MCF 10A (cell line): Measurements from ENCODE around the gene NANOS3. TPM values are rescaled to one million over a fixed set of nuclear protein-coding genes. Genes with fewer than 3 reads are reported as not detected.

Experiments used
- BruUV-seq: library from RNA; stranded (reverse); fragments of 400-500 nt; replicated peaks from 2 replicates; lab custom pipeline; 2021; lab: Mats Ljungman, UMichigan
- CTCF ChIA-PET: fragments of 300-600 bp; sonication (Branson Sonifier 250); formaldehyde crosslinking; extraction: SDS; loops from one replicate; lab custom pipeline; 2021; ENCODE audit warnings: antibody characterized with exemption, inconsistent platforms; lab: Yijun Ruan, JAX
- POLR2A ChIA-PET: fragments of 300-600, 350-650 bp; sonication (Branson Sonifier 250); formaldehyde crosslinking; extraction: SDS; loops from one replicate; lab custom pipeline; 2020; ENCODE audit warnings: antibody characterized with exemption, inconsistent platforms; lab: Yijun Ruan, JAX
- DNase-seq: peaks from one replicate; pipeline ENCODE4 v3.0.0-alpha.2; 2018; ENCODE audit not compliant: unreplicated experiment
- H3K27ac Mint-ChIP-seq: one replicate; pipeline ENCODE4 v1.8.0; 2022; ENCODE audit warnings: mild to moderate bottlenecking, low read depth, mixed read lengths; ENCODE audit not compliant: unreplicated experiment
- H3K27me3 Mint-ChIP-seq: one replicate; pipeline ENCODE4 v1.8.0; 2022; ENCODE audit warnings: mixed read lengths; ENCODE audit not compliant: insufficient read depth, unreplicated experiment
- H3K36me3 Mint-ChIP-seq: one replicate; pipeline ENCODE4 v1.8.0; 2022; ENCODE audit warnings: mild to moderate bottlenecking, moderate library complexity, mixed read lengths; ENCODE audit not compliant: insufficient read depth, unreplicated experiment
- H3K4me1 Mint-ChIP-seq: one replicate; pipeline ENCODE4 v1.8.0; 2022; ENCODE audit warnings: mixed read lengths; ENCODE audit not compliant: insufficient read depth, unreplicated experiment
- H3K4me3 Mint-ChIP-seq: one replicate; pipeline ENCODE4 v1.8.0; 2022; ENCODE audit warnings: mild to moderate bottlenecking, moderate library complexity, mixed read lengths; ENCODE audit not compliant: unreplicated experiment
- H3K9me3 Mint-ChIP-seq: one replicate; pipeline ENCODE4 v1.8.0; 2022; ENCODE audit warnings: mixed read lengths; ENCODE audit not compliant: unreplicated experiment
- intact Hi-C: fragments of 100-400 bp; cut with micrococcal nuclease; formaldehyde crosslinking; loops from 2 replicates; pipeline ENCODE4 v1.14.1; 2022
- total RNA-seq: library from RNA; stranded (reverse); gene quantifications from 2 replicates; pipeline ENCODE4 v1.2.3, GENCODE V29; 2022
- TF ChIP-seq, protein P1 (sequence below): fragments of 200-600 bp; IDR thresholded peaks from one replicate; pipeline ENCODE4 v1.8.0; 2022; ENCODE audit warnings: antibody characterized with exemption, mild to moderate bottlenecking; ENCODE audit not compliant: unreplicated experiment

NANOS3 gene
- total RNA-seq, 1 experiment from 2014 or later = not detected

DNA sequence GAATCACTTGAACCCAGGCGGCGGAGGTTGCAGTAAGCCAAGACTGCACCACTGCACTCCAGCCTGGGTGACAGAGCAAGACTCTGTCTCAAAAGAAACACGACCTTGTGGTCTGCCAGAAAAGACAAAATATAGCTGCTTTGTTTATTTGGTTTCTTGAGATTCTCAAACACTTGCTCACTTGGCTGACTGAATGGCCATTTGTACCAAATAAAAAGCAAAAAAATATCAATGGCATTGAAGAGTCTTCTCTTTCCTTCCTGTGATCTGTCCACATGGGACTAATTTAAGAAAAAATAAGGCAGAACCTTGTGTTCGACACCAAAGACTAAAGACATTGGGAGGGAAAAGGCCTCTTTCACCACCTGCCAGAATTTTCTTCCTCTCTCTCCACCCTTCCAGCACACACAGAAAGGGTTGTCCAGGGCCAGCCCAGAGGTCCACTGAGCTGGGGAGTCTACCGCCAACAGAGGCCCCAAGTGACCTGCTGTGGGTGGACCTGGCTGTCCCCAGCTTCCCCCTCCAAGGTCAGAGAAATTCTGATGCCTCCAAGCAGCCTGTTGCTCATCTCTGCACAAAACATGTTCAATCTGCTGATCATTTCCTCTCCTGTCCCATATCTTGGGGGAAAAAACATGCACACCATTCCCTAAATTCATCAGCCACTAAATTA, 23.1 kb downstream of the NANOS3 start:
- Mint-ChIP-seq H3K27ac (no peak overlapping the region), H3K36me3 (no peaks in the 10 kb centered on the region), H3K27me3 (no peaks in the 10 kb centered on the region), H3K4me1 (no peaks in the 10 kb centered on the region), H3K4me3 (no peak overlapping the region), H3K9me3 (no peaks in the 10 kb centered on the region)
- ChIA-PET POLR2A (no interaction called here), CTCF (interaction anchor here (0.6 to 1.2 kb wide), 2 partner anchors 14 to 38 kb away, joined by 4 to 5 read pairs; no protein-coding TSS in a partner anchor)
- no peak for DNase-seq
- TF ChIP-seq, protein P1, sequence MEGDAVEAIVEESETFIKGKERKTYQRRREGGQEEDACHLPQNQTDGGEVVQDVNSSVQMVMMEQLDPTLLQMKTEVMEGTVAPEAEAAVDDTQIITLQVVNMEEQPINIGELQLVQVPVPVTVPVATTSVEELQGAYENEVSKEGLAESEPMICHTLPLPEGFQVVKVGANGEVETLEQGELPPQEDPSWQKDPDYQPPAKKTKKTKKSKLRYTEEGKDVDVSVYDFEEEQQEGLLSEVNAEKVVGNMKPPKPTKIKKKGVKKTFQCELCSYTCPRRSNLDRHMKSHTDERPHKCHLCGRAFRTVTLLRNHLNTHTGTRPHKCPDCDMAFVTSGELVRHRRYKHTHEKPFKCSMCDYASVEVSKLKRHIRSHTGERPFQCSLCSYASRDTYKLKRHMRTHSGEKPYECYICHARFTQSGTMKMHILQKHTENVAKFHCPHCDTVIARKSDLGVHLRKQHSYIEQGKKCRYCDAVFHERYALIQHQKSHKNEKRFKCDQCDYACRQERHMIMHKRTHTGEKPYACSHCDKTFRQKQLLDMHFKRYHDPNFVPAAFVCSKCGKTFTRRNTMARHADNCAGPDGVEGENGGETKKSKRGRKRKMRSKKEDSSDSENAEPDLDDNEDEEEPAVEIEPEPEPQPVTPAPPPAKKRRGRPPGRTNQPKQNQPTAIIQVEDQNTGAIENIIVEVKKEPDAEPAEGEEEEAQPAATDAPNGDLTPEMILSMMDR = no peak
- BruUV-seq = no TSS peak
- intact Hi-C loops = no loop called here

DNA sequence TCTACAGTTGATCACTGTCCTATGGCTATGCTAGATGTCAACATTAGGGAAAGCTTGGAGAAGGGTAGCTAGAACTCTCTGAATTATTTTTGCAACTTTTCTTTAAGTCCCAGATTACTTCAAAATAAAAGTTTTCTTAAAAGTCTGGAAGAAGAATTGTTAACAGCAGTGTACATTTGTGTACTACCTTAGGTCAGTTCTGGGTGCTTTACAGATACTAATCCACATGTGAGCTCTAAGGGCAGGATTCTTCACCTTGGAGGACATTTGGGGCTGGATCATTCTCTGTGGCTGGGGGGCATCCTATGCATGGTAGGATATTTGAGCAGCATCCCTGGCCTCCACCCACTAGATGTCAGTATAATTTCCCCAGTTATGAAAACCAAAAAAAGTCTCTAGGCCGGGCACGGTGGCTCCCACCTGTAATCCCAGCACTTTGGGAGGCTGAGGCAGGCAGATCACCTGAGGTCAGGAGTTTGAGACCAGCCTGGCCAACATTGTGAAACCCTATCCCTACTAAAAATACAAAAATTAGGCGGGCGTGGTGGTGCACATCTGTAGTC, 26.1 kb downstream of the NANOS3 start:
- Mint-ChIP-seq H3K4me3 (no peak overlapping the region), H3K27ac (no peak overlapping the region), H3K9me3 (no peaks in the 10 kb centered on the region), H3K36me3 (no peaks in the 10 kb centered on the region), H3K27me3 (no peaks in the 10 kb centered on the region), H3K4me1 (peaks cover 4% of the 10 kb centered on the region)
- ChIA-PET POLR2A (interaction anchor here (0.6 to 1.6 kb wide), 3 partner anchors 15 to 446 kb away, joined by 4 to 6 read pairs (median 5); no protein-coding TSS in a partner anchor), CTCF (interaction anchor here (0.5 to 1.4 kb wide), 11 partner anchors 8 to 298 kb away, joined by 3 to 5 read pairs (median 3); no protein-coding TSS in a partner anchor)
- intact Hi-C loops = no loop called here
- TF ChIP-seq, protein P1 = peak; percentile 7
- no TSS peak for BruUV-seq
- DNase-seq = peak; percentile 21

DNA sequence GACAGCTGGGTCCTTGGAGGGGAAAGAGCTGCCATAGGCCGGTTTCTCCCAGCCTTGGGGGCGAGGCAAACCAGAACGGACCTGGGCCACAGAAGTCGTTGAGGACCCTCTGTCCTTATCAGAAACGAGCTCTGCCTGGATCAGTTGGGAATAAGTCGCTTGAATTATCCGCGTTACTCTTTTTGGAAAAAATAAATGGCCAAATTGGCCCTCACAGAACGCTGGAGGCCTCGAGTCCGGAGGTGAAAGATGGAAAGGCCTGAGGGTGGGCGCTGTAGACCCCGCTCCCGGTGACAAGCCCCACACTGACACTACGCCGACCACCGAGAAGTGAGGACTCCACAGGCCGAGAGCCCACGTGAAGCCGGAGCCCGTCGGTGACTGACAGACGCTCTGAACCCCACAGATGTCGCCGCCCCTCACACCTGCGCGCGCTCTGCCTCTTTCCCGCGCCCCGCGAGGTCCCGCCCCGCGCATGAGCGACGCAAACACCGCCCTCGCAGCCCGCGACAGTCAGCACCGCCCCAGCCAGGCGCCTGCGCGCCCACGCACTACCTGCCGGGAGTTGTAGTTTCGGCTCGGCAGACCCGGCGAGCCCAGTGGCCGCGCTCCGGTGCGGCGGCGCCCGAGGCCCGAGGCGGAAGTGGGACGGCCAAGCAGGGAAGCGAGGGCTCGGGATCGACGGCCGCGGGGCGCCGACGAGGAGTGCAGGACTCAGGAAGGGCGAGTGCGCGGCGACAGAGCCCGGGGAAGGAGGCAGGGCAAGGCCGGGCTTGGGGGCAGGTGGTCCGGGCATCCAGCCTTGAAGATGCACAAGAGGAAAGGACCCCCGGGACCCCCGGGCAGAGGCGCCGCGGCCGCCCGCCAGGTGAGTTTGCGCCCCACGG, 28.9 kb downstream of the NANOS3 start, which contains the start of the genes BRME1 and CC2D1A:
BRME1 (minus strand) TSS at position 484 of the 887 bp plus-strand sequence. CDS start 1,225 bp downstream, outside the sequence.
CC2D1A (plus strand) TSS at position 568 of the 887 bp plus-strand sequence; CDS start at position 809, 241 bp downstream.
- CTCF ChIA-PET = interaction anchor here (1.8 kb wide), 1 partner anchor 169 kb away, joined by 5 read pairs; no protein-coding TSS in a partner anchor
- peaks cover 19% of the 10 kb centered on the region for H3K36me3 Mint-ChIP-seq

More for the DNA sequence above, 28.9 kb downstream of the NANOS3 start, which contains the start of the genes BRME1 and CC2D1A:
- DNase-seq = peak; percentile 89
- peaks cover 4% of the 10 kb centered on the region for H3K4me1 Mint-ChIP-seq
- H3K27me3 Mint-ChIP-seq = no peaks in the 10 kb centered on the region
- TF ChIP-seq, protein P1 = no peak
- peak within 1 kb of the TSS; percentile 84 for H3K27ac Mint-ChIP-seq
- POLR2A ChIA-PET = interaction anchor here (0.6 kb wide), 1 partner anchor 1299 kb away, joined by 3 read pairs; no protein-coding TSS in a partner anchor
- BruUV-seq = no TSS peak
- H3K4me3 Mint-ChIP-seq = peak within 1 kb of the TSS; percentile 84
- no peaks in the 10 kb centered on the region for H3K9me3 Mint-ChIP-seq
- intact Hi-C loops = no loop called here
